ENCODE results near the gene ADAMTSL3.

GRCh38 chr15:83917432-83917831 lies 263.5 kb downstream of the ADAMTSL3 start:
- TF ChIP-seq ZBTB33 (IDR thresholded peaks at IDR 0.05; ENCODE audit: extremely low read depth, insufficient replicate concordance, low read length) (no peak), TCF7L2 (IDR thresholded peaks at IDR 0.05; ENCODE audit: borderline replicate concordance, extremely low read depth, insufficient read depth, insufficient read length) (no peak), EGR1 (IDR thresholded peaks at IDR 0.05; ENCODE audit: low read depth) (no peak), ZNF274 (IDR thresholded peaks at IDR 0.05; ENCODE audit: low read depth, low read length) (no peak), CTCF (IDR thresholded peaks at IDR 0.05 in 2 of 3, conservative IDR thresholded peaks at IDR 0.05 in 1 of 3; ENCODE audit: borderline replicate concordance in 1 of 3, insufficient read depth in 1 of 3, low read depth in 2 of 3, low read length in 2 of 3) (no peak), YY1 (IDR thresholded peaks at IDR 0.05; ENCODE audit: extremely low read depth, insufficient replicate concordance, low read depth, low read length) (no peak), MAX (IDR thresholded peaks at IDR 0.05) (no peak)

Data from HCT116 (cell line).